HG02885 (cell line): ENCODE data around the gene HSDL1.

Experiments
- ATAC-seq: cut with Tn5 transposase; IDR thresholded peaks from one replicate; pipeline ENCODE4 v1.9.1; 2021; ENCODE audit warnings: mild to moderate bottlenecking; ENCODE audit not compliant: unreplicated experiment, poor library complexity

The HSDL1 gene

DNA sequence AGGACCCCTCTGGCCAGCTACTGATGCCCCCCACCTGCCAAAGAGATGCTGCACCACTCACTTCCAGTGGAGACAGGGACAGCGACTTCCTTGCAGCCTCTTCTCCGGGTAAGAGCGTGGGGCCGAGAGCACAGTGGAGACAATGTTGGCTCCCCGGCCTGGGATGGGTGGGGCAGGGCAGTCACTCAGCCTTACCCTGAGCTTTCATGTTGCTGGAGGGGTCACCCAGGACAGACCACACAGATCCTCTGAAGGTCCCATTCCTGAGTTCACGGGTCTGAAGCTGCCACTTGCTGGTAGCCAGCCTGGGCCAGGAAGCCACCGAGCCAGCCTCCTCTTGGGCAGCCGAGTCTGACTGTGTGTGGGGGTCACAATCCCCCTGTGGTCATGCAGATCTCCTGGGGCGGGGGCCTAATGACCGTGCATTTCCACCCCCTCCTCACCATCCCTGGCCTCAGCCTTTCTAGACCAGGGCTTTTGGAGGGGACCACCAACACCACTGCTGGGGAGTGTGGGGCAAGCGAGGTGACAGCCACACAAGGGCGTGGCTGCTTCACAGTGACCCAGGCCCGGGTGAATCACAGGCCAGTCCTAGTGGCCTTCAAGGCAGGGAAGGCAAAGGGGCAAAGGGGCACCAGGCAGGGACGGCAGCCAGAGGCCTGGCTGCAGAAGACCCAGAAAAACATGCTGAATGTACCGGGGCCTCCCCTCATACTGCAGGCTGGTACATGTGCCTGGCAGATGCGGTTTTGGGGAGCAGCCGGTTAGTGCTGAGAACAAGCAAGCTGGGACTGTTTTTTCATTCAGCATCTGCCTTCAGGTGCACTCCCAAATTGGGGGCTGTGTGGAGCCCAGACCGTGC is 31.4 kb upstream of the HSDL1 start:
- no peak for ATAC-seq

DNA sequence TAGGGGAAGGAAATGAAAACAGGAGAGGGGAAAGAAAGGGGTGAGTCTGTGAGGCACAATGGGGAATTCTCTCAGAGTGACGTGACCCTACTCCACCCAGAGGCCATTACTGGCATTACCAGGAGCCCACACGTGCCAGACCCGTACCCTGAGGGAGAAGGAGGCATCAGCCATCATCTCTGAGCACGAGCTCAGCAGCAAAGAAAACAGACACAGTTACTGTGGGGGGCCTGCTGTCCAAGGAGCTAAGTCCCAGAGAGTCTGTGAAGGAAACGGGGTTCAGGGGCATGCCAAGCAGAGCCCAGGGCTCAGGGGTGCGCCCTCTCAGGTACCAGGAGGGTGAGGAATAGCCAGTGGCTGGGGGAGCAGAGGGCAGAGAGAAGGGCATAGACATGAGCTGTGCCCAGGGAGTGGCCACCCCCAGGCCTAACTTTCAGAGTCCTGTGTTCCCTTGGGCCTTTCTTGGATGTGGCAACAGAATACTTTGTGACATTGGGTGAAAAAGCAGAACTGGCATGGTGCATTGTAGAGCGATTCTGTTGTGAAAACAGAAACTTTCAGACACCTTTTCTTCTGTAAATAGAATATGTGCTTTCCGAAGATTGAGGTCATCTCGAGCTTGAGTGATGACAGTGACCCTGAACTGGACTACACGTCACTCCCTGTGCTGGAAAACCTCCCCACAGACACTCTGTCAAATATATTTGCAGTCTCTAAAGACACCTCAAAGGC is 30.5 kb upstream of the HSDL1 start:
- ATAC-seq = peak; percentile 85

DNA sequence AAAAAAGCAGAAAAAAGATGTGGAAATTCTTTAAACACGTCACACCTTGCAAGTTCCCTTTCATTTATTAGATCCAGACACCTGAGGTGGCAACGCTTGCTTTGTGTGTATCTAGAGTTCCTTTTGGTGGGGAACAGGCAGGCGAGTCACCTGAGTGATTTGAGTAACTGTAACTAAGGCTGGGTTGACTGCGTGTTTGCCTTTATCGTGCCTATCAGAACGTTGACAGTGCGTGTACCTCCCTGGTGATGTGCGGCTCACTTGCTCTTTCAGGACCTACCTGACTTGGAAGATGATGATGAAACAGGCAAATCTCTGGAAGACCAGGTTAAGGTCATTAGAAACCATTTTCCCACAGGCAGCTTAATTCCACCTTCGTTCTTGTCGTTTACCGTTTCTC is 29.4 kb upstream of the HSDL1 start:
- ATAC-seq = no peak

DNA sequence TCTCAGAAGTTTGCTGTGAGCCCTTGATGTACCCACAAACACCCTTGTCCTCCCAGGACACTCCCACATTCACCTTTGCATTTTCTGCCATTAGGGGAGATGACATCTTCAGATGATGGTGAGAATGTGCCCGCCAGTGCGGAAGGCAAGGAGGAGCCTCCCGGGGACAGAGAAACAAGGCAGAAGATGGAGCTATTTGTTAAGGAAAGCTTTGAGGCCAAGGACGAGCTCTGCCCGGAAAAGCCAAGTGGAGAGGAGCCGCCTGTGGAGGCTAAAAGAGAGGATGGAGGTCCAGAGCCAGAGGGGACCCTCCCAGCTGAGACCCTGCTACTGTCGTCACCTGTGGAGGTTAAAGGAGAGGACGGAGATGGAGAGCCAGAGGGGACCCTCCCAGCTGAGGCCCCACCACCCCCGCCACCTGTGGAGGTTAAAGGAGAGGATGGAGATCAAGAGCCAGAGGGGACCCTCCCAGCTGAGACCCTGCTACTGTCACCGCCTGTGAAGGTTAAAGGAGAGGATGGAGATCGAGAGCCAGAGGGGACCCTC is 24.9 kb upstream of the HSDL1 start:
- no peak for ATAC-seq

GRCh38 chr16:84166796-84167695 is 22.1 kb upstream of the HSDL1 start:
- no peak for ATAC-seq

GRCh38 chr16:84165746-84166145 is 20.8 kb upstream of the HSDL1 start:
- ATAC-seq = no peak

GRCh38 chr16:84161801-84162200 is 16.8 kb upstream of the HSDL1 start:
- no peak for ATAC-seq

DNA sequence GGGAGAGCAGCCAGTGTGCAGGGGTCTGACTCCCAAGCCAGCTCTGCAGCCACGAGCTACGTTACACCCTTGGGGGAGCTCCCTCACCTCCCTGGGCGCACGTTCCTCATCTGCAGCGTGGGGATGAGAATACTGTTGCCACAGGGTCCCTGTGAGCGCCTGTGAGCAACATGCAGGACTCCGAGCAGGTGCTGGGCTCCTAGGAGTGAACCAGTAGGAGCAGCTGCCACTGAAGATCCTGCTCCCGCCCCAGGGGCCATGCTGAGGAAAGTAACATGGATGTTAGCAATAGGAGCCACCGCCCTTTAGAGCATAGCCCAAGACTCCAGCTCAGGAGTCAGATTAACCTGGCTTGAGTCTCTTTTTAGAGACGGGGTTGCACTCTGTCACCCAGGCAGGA is 16.1 kb upstream of the HSDL1 start:
- no peak for ATAC-seq

- ATAC-seq = no peak
Measured at GRCh38 chr16:84159800-84160199, 14.8 kb upstream of the HSDL1 start.

- no peak for ATAC-seq
Measured at GRCh38 chr16:84159007-84159406, 14.0 kb upstream of the HSDL1 start.

- ATAC-seq = no peak
Measured at GRCh38 chr16:84156342-84156784, 11.4 kb upstream of the HSDL1 start.

DNA sequence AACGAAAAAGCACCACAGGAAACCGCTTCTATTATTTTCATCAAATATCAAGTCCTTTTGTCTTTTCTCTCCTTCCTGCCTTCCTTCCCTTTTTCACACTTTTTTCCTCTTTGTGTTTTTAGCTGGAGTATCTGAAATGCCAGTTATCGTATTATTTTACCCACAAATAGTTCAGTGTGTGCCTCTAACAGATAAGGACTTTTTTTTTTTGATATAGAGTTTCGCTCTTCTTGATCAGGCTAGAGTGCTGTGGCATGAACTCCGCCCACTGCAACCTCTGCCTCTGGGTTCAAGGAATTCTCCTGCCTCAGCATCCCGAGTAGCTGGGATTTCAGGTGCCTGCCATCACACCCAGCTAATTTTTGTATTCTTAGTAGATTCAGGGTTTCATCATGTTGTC is 10.8 kb upstream of the HSDL1 start:
- no peak for ATAC-seq

DNA sequence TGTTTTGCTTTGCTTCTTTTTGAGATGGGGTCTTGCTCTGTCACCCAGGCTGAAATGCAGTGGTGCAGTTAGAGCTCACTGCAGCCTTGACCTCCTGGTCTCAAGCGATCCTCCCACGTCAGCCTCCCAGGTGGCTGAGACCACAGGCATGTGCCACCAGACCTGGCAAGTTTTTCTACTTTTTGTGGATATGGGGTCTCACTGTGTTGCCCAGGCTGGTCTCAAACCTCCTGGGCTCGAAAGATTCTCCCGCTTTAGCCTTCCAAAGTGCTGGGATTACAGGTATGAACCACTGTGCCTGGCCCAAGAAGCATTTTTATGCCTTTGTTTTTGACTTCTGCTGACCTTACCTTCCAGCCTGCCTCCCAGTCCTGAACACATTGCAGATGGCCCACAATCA is 10.2 kb upstream of the HSDL1 start:
- no peak for ATAC-seq

DNA sequence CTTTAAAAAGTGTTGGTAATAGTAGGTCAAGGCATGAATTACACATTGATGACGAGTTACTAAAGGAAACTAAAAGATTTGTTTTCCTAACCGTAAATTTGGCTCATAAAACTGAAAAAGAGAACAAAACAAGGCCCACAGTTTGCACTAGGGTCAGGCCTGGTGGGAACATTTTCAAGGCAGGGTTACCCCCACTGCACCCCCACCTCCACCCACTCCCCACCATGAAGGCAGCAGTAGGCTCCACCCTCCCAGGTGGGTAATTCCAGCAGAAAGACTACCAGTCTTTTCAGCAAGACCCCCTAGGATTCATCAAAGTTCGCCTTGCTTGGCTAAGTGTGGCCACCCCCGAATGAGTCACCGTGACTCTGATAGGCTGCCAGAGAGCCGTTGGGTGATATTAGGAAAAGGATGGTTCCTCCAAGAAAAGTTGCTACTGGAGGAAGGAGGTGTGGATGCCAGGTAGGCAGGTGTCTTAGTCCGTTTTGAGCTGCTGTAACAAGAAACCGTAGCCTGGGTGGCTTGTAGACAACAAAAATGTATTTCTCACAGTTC is 8.8 kb upstream of the HSDL1 start:
- ATAC-seq = no peak

- ATAC-seq = no peak
Measured at GRCh38 chr16:84150926-84151325, 5.9 kb upstream of the HSDL1 start.

- ATAC-seq = peak; percentile 26
Measured at GRCh38 chr16:84144209-84144858, 643 bp downstream of the HSDL1 start.

GRCh38 chr16:84143784-84144199 is 1.2 kb downstream of the HSDL1 start:
- no peak for ATAC-seq

- ATAC-seq = no peak
Measured at GRCh38 chr16:84143081-84143480, 1.9 kb downstream of the HSDL1 start.

- no peak for ATAC-seq
Measured at GRCh38 chr16:84141143-84141670, 3.8 kb downstream of the HSDL1 start.
